GM06990 (cell line): Measurements from ENCODE around the gene MTM1.

Experiments
- DNase-seq: peaks from one replicate; pipeline ENCODE4 v3.0.0-alpha.2; 2011; ENCODE audit not compliant: insufficient read length; ENCODE audit errors: extremely low read depth
- H3K27me3 ChIP-seq: replicated peaks from 2 replicates; pipeline ENCODE4 v1.6.0; 2011; ENCODE audit warnings: low read length; ENCODE audit not compliant: control insufficient read depth, insufficient read depth
- H3K36me3 ChIP-seq: 2 replicates; pipeline ENCODE4 v1.5.1; 2011; ENCODE audit warnings: low read length; ENCODE audit not compliant: control insufficient read depth, insufficient read depth
- H3K4me3 ChIP-seq: replicated peaks from 2 replicates; pipeline ENCODE4 v1.5.1; 2011; ENCODE audit warnings: low read depth, mild to moderate bottlenecking, control low read depth, low read length
- CTCF ChIP-seq: IDR thresholded peaks from 2 replicates; pipeline ENCODE4 v1.5.1; 2011; ENCODE audit warnings: low read length, control low read depth, mild to moderate bottlenecking, inconsistent platforms; ENCODE audit not compliant: insufficient read depth, poor library complexity, severe bottlenecking

The MTM1 gene

GRCh38 chrX:150704030-150704613 lies 135.7 kb downstream of the MTM1 start:
- H3K27me3 ChIP-seq: no peaks in the 10 kb centered on the region
- H3K4me3 ChIP-seq: no peak overlapping the region
- no peak for DNase-seq
- no peak for TF ChIP-seq CTCF
- H3K36me3 ChIP-seq: no peaks in the 10 kb centered on the region; the same call in none of the 2 replicates

GRCh38 chrX:150712619-150713018 lies 144.2 kb downstream of the MTM1 start:
- DNase-seq: no peak
- H3K36me3 ChIP-seq: no peaks in the 10 kb centered on the region
- no peak overlapping the region for H3K4me3 ChIP-seq
- no peaks in the 10 kb centered on the region for H3K27me3 ChIP-seq
- TF ChIP-seq CTCF: no peak

- H3K36me3 ChIP-seq: no peaks in the 10 kb centered on the region
- H3K4me3 ChIP-seq: no peak overlapping the region
- no peaks in the 10 kb centered on the region for H3K27me3 ChIP-seq
- DNase-seq: no peak
- TF ChIP-seq CTCF: no peak
Observed at GRCh38 chrX:150715184-150715583, 146.8 kb downstream of the MTM1 start.

- DNase-seq: no peak
- no peak overlapping the region for H3K4me3 ChIP-seq
- no peaks in the 10 kb centered on the region for H3K27me3 ChIP-seq
- H3K36me3 ChIP-seq: no peaks in the 10 kb centered on the region
- no peak for TF ChIP-seq CTCF
Observed at GRCh38 chrX:150719621-150720020, 151.2 kb downstream of the MTM1 start.
